SU-DHL-6 (cell line): ENCODE results near the gene NAPA.

Experiments
- H2AFZ ChIP-seq: fragments of 200-600 bp; sonication (generic); 2 replicates; pipeline ENCODE4 v1.6.1; 2014; ENCODE audit warnings: low read depth, mild to moderate bottlenecking, moderate library complexity, mixed read lengths, antibody characterized with exemption, low read length; ENCODE audit not compliant: severe bottlenecking
- H3F3A ChIP-seq: fragments of 200-600 bp; shearing (Covaris generic); 2 replicates; pipeline ENCODE4 v1.6.0; 2016; ENCODE audit warnings: antibody characterized with exemption, mild to moderate bottlenecking; ENCODE audit not compliant: insufficient read depth
- H3K27ac ChIP-seq: fragments of 200-600 bp; sonication (generic); 2 replicates; pipeline ENCODE4 v1.5.1; 2016; ENCODE audit warnings: low read depth, mild to moderate bottlenecking, low read length, moderate library complexity, mixed read lengths
- H3K27me3 ChIP-seq: fragments of 200-600 bp; sonication (generic), shearing (Covaris generic); 2 replicates; pipeline ENCODE4 v1.6.0; 2014; ENCODE audit warnings: mild to moderate bottlenecking, low read length
- H3K36me3 ChIP-seq: fragments of 200-600 bp; sonication (generic); 2 replicates; pipeline ENCODE4 v1.6.1; 2014; ENCODE audit warnings: mild to moderate bottlenecking, low read length, mixed read lengths
- H3K4me2 ChIP-seq: fragments of 300-600, 200-600 bp; shearing (Covaris generic), sonication (generic); 2 replicates; pipeline ENCODE4 v1.6.0; 2014; ENCODE audit warnings: low read length, low read depth, mild to moderate bottlenecking; ENCODE audit not compliant: poor library complexity, severe bottlenecking
- H3K4me3 ChIP-seq: fragments of 200-600 bp; sonication (generic); 2 replicates; pipeline ENCODE4 v1.5.1; 2014; ENCODE audit warnings: antibody characterized with exemption, low read length, mild to moderate bottlenecking, mixed read lengths; ENCODE audit not compliant: insufficient read depth, poor library complexity, severe bottlenecking
- H3K79me2 ChIP-seq: fragments of 200-600 bp; sonication (generic); 2 replicates; pipeline ENCODE4 v1.6.1; 2014; ENCODE audit warnings: mild to moderate bottlenecking, low read length, moderate library complexity; ENCODE audit not compliant: insufficient read depth
- H3K9ac ChIP-seq: fragments of 200-600 bp; sonication (generic); 2 replicates; pipeline ENCODE4 v1.7.0; 2014; ENCODE audit warnings: mild to moderate bottlenecking, low read length
- H3K9me2 ChIP-seq: fragments of 200-600 bp; sonication (generic); replicated peaks from 2 replicates; pipeline ENCODE4 v1.6.1; 2014; ENCODE audit warnings: low read length; ENCODE audit not compliant: insufficient read depth
- H3K9me3 ChIP-seq: fragments of 200-600 bp; sonication (generic); 2 replicates; pipeline ENCODE4 v1.6.1; 2014; ENCODE audit warnings: low read length, mixed read lengths; ENCODE audit not compliant: insufficient read depth
- H4K20me1 ChIP-seq: fragments of 200-600 bp; sonication (generic); 2 replicates; pipeline ENCODE4 v1.6.1; 2014; ENCODE audit warnings: low read depth, mild to moderate bottlenecking, antibody characterized with exemption, low read length, moderate library complexity, mixed read lengths
- EZH2phosphoT487 ChIP-seq: fragments of 200-600 bp; sonication (generic), shearing (Covaris generic); conservative IDR thresholded peaks from 2 replicates; pipeline ENCODE4 v1.6.1; 2018; ENCODE audit warnings: mild to moderate bottlenecking, antibody characterized with exemption, low read length, moderate library complexity, mixed read lengths
- TF ChIP-seq, protein P1 (sequence below): fragments of 200-600 bp; sonication (generic); IDR thresholded peaks from one replicate; pipeline ENCODE4 v1.5.1; 2017; ENCODE audit warnings: antibody characterized with exemption, mild to moderate bottlenecking, low read length, moderate library complexity; ENCODE audit not compliant: insufficient read depth, poor library complexity, severe bottlenecking

Gene NAPA

DNA sequence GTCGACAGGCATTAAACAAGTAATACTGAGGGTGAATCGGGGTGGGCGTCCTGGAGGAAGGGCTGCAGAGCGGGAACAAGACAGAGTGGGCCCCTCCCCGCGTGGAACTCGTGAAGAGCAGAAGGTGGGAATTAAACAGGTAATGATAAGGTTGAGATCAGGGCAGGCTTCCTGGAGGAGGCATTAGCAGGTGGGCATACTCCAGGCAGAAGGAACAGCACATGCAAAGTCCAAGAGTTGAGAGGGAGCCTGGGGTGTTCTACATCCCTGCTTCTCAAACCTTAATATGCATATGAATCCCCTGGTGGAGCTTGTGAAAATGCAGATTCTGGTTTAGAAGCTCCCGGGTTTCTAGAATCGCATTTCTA is 66.5 kb downstream of the NAPA start:
- H3K79me2 ChIP-seq: no peaks in the 10 kb centered on the region
- H3K9ac ChIP-seq: no peak overlapping the region
- no peaks in the 10 kb centered on the region for H3K9me3 ChIP-seq
- no peak overlapping the region for H3K4me3 ChIP-seq
- no peaks in the 10 kb centered on the region for H3F3A ChIP-seq
- no peaks in the 10 kb centered on the region for H3K27me3 ChIP-seq
- TF ChIP-seq EZH2phosphoT487: no peak
- TF ChIP-seq, protein P1, sequence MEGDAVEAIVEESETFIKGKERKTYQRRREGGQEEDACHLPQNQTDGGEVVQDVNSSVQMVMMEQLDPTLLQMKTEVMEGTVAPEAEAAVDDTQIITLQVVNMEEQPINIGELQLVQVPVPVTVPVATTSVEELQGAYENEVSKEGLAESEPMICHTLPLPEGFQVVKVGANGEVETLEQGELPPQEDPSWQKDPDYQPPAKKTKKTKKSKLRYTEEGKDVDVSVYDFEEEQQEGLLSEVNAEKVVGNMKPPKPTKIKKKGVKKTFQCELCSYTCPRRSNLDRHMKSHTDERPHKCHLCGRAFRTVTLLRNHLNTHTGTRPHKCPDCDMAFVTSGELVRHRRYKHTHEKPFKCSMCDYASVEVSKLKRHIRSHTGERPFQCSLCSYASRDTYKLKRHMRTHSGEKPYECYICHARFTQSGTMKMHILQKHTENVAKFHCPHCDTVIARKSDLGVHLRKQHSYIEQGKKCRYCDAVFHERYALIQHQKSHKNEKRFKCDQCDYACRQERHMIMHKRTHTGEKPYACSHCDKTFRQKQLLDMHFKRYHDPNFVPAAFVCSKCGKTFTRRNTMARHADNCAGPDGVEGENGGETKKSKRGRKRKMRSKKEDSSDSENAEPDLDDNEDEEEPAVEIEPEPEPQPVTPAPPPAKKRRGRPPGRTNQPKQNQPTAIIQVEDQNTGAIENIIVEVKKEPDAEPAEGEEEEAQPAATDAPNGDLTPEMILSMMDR: no peak
- H3K36me3 ChIP-seq: no peaks in the 10 kb centered on the region
- H3K9me2 ChIP-seq: no peaks in the 10 kb centered on the region
- H4K20me1 ChIP-seq: no peaks in the 10 kb centered on the region
- no peak overlapping the region for H2AFZ ChIP-seq
- H3K27ac ChIP-seq: no peak overlapping the region
- H3K4me2 ChIP-seq: no peak overlapping the region

DNA sequence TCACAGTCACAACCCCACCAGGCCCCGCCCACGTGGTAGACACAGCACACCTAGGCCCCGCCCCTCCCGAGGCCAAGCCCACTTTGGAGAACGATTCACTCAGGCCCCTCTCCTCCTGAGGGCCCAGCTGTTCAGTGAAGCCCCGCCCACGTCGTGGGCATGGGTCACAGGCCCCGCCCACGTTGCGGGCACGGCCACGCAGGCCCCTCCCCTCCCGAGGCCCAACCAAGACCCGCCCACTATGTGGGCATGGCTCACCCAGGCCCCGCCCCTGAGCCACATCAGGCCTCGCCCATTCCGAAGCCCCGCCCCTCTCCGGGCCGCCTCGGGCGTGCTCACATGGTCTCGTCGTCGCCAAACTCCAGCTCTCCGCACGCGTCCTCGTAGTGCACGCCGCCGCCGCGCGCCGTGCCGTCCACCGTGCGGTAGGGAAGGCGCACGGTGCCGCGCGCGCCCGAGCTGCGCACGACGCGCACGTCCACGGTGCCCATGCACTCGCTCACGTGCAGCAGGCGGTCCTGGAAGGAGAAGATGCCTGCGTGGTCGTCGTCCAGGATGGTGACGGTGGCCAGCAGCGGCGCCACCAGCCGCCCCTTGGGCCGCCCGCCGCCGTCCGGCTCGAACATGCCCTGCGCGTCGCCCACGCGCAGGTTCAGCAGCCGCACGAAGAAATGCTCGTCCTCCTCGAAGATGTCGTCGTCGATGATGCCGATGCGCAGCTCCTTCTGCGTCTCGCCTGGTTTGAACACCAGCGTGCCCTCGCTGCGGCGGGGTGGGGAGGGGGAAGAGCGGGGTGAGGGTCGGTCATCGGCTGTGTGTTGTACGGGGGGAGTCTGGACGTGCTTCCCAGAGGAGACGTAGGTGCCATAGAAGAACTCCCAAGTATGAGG is 67.1 kb downstream of the NAPA start:
- no peak overlapping the region for H3K9ac ChIP-seq
- no peak overlapping the region for H3K4me3 ChIP-seq
- H3F3A ChIP-seq: no peaks in the 10 kb centered on the region
- H3K36me3 ChIP-seq: no peaks in the 10 kb centered on the region
- no peaks in the 10 kb centered on the region for H3K9me3 ChIP-seq
- H3K4me2 ChIP-seq: no peak overlapping the region
- H2AFZ ChIP-seq: no peak overlapping the region
- no peaks in the 10 kb centered on the region for H3K9me2 ChIP-seq
- no peaks in the 10 kb centered on the region for H3K27me3 ChIP-seq
- no peak overlapping the region for H3K27ac ChIP-seq
- TF ChIP-seq, protein P1: no peak
- no peak for TF ChIP-seq EZH2phosphoT487
- H4K20me1 ChIP-seq: no peaks in the 10 kb centered on the region
- no peaks in the 10 kb centered on the region for H3K79me2 ChIP-seq

DNA sequence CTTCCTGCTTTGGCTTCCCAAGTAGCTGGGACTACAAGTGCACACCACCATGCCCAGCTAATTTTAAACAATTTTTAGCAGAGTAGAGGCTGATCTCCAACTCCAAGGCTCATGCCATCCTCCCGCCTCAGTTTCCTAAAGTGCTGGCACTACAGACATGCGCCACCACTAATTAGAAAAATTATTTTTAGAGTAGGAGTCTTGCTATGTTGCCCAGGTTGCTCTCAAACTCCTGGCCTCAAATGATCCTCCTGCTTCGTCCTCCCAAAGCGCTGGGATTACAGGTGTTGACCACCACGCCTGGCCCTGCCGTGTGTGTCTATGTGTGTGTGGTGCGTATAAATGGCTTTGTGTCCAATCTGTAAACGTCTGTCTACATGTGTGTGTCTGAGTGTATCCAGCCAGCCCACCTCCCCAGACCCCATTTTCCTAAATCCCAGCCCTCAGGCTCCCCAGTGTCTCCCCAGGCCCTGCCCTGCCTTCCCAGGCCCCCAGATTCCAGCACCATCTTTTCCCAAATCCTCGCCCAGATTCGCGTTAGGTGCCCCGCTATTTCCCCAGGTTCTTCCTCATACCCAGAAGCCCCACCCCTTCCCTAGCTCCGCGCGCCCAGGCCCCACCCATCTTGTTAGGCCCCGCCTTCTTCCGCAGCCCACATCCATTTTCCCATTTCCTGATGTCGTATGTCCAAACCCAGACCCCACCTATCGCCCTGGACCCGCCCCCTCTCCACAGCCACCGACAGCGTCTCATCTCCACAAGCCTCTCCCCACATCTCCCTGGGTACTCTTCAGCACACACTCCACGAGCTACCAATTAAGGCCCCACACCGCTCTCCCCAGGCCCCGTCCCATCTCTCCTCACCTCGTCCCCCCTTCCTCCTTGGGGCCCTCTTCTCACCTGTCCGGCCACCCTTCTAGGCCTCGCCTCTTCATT is 68.1 kb downstream of the NAPA start:
- no peak overlapping the region for H3K4me2 ChIP-seq
- no peak overlapping the region for H3K4me3 ChIP-seq
- H3K36me3 ChIP-seq: no peaks in the 10 kb centered on the region
- no peaks in the 10 kb centered on the region for H3K9me3 ChIP-seq
- no peak overlapping the region for H2AFZ ChIP-seq
- H3K27ac ChIP-seq: no peak overlapping the region
- no peaks in the 10 kb centered on the region for H3F3A ChIP-seq
- no peaks in the 10 kb centered on the region for H4K20me1 ChIP-seq
- TF ChIP-seq, protein P1: no peak
- TF ChIP-seq EZH2phosphoT487: no peak
- H3K27me3 ChIP-seq: no peaks in the 10 kb centered on the region
- H3K9ac ChIP-seq: no peak overlapping the region
- H3K79me2 ChIP-seq: no peaks in the 10 kb centered on the region
- H3K9me2 ChIP-seq: no peaks in the 10 kb centered on the region
